HEK293 (cell line): Measurements from ENCODE around the gene DKK3.

Source experiments
- CTCF ChIA-PET: fragments of 350-600 bp; formaldehyde crosslinking; extraction: SDS; loops from one replicate; lab custom pipeline; 2021; ENCODE audit warnings: antibody characterized with exemption; lab: Yijun Ruan, JAX
- POLR2A ChIA-PET: fragments of 300-600 bp; formaldehyde crosslinking; extraction: SDS; loops from one replicate; lab custom pipeline; 2020; ENCODE audit warnings: antibody characterized with exemption, inconsistent platforms; lab: Yijun Ruan, JAX
- H3K27ac ChIP-seq: fragments of 200-500 bp; sonication (Bioruptor generic); 2 replicates; pipeline ENCODE4 v1.5.1; 2014; ENCODE audit warnings: low read depth, low read length, control low read depth, inconsistent platforms; ENCODE audit errors: extremely low read depth
- H3K36me3 ChIP-seq, 2 experiments: fragments of 200-500 bp in 1 of 2; sonication (Bioruptor generic) in 1 of 2; 1 replicate in 1 of 2; 2 replicates in 1 of 2; pipeline ENCODE4 v1.5.1; 2014 to 2017; ENCODE audit warnings: inconsistent platforms in 2 of 2, low read length in 2 of 2; ENCODE audit not compliant: control insufficient read depth in 2 of 2, insufficient read depth in 1 of 2
- H3K4me1 ChIP-seq: fragments of 200-500 bp; sonication (Bioruptor generic); 2 replicates; pipeline ENCODE4 v1.5.1; 2014; ENCODE audit warnings: mild to moderate bottlenecking, low read length, inconsistent platforms; ENCODE audit not compliant: control insufficient read depth, insufficient read depth
- H3K4me3 ChIP-seq: 2 replicates; pipeline ENCODE4 v1.5.1; 2011; ENCODE audit warnings: low read depth, mild to moderate bottlenecking, control low read depth, low read length, moderate library complexity
- H3K9me3 ChIP-seq: fragments of 200-500 bp; sonication (Bioruptor generic); 2 replicates; pipeline ENCODE4 v1.5.1; 2014; ENCODE audit warnings: low read depth, low read length, inconsistent platforms; ENCODE audit not compliant: control insufficient read depth, insufficient read depth
- EGR2 ChIP-seq: fragments of 450-650 bp; formaldehyde crosslinking; IDR thresholded peaks from 2 replicates; pipeline ENCODE4 v1.5.1; 2016; ENCODE audit warnings: low read depth, missing biosample characterization, missing genetic modification characterization
- KLF7 ChIP-seq: fragments of 450-650 bp; formaldehyde crosslinking; IDR thresholded peaks from 2 replicates; pipeline ENCODE4 v1.5.1; 2016; ENCODE audit warnings: missing biosample characterization, missing genetic modification characterization, borderline replicate concordance
- MZF1 ChIP-seq: fragments of 450-650 bp; formaldehyde crosslinking; IDR thresholded peaks from 2 replicates; pipeline ENCODE4 v1.5.1; 2017; ENCODE audit warnings: missing biosample characterization, missing genetic modification characterization, borderline replicate concordance
- REPIN1 ChIP-seq: fragments of 450-650 bp; formaldehyde crosslinking; IDR thresholded peaks from 2 replicates; pipeline ENCODE4 v1.5.1; 2017; ENCODE audit warnings: missing biosample characterization, missing genetic modification characterization, low read depth
- ZNF132 ChIP-seq: fragments of 450-650 bp; formaldehyde crosslinking; IDR thresholded peaks from 2 replicates; pipeline ENCODE4 v1.5.1; 2017; ENCODE audit warnings: missing biosample characterization, missing genetic modification characterization, borderline replicate concordance
- ZNF133 ChIP-seq: fragments of 450-650 bp; formaldehyde crosslinking; IDR thresholded peaks from 2 replicates; pipeline ENCODE4 v1.5.1; 2016; ENCODE audit warnings: missing biosample characterization, missing genetic modification characterization
- ZNF138 ChIP-seq: fragments of 450-650 bp; formaldehyde crosslinking; IDR thresholded peaks from 2 replicates; pipeline ENCODE4 v1.5.1; 2016; ENCODE audit warnings: missing biosample characterization, missing genetic modification characterization, borderline replicate concordance
- ZNF175 ChIP-seq: fragments of 450-650 bp; formaldehyde crosslinking; IDR thresholded peaks from 2 replicates; pipeline ENCODE4 v1.5.1; 2016; ENCODE audit warnings: missing biosample characterization, missing genetic modification characterization
- ZNF266 ChIP-seq: fragments of 450-650 bp; formaldehyde crosslinking; IDR thresholded peaks from 2 replicates; pipeline ENCODE4 v1.5.1; 2016; ENCODE audit warnings: missing biosample characterization, missing genetic modification characterization, low read depth
- ZNF335 ChIP-seq: fragments of 450-650 bp; formaldehyde crosslinking; conservative IDR thresholded peaks from 2 replicates; pipeline ENCODE4 v1.5.1; 2016; ENCODE audit warnings: missing biosample characterization, missing genetic modification characterization
- ZNF433 ChIP-seq: fragments of 450-650 bp; formaldehyde crosslinking; IDR thresholded peaks from 2 replicates; pipeline ENCODE4 v1.5.1; 2016; ENCODE audit warnings: missing biosample characterization, missing genetic modification characterization, low read depth
- ZNF626 ChIP-seq: fragments of 450-650 bp; sonication (Bioruptor Pico); formaldehyde crosslinking; IDR thresholded peaks from 2 replicates; pipeline ENCODE4 v1.5.1; 2018; ENCODE audit warnings: missing biosample characterization, missing genetic modification characterization, inconsistent platforms
- ZNF791 ChIP-seq: fragments of 450-650 bp; formaldehyde crosslinking; IDR thresholded peaks from 2 replicates; pipeline ENCODE4 v1.5.1; 2016; ENCODE audit warnings: missing biosample characterization, missing genetic modification characterization
- ZSCAN23 ChIP-seq: fragments of 450-650 bp; formaldehyde crosslinking; IDR thresholded peaks from 2 replicates; pipeline ENCODE4 v1.5.1; 2016; ENCODE audit warnings: missing biosample characterization, missing genetic modification characterization
- TF ChIP-seq, protein P1 (sequence below): fragments of 450-650 bp; formaldehyde crosslinking; IDR thresholded peaks from 2 replicates; pipeline ENCODE4 v1.5.1; 2017; ENCODE audit warnings: missing biosample characterization, missing genetic modification characterization
- TF ChIP-seq, protein P2 (sequence below): fragments of 450-650 bp; formaldehyde crosslinking; IDR thresholded peaks from 2 replicates; pipeline ENCODE4; 2016; ENCODE audit warnings: missing biosample characterization, missing genetic modification characterization
- TF ChIP-seq, protein P3 (sequence below): fragments of 450-650 bp; formaldehyde crosslinking; IDR thresholded peaks from 2 replicates; pipeline ENCODE4 v1.5.1; 2016; ENCODE audit warnings: missing biosample characterization, missing genetic modification characterization, borderline replicate concordance
- TF ChIP-seq, protein P4 (sequence below): fragments of 450-650 bp; formaldehyde crosslinking; IDR thresholded peaks from 2 replicates; pipeline ENCODE4 v1.5.1; 2016; ENCODE audit warnings: missing biosample characterization, missing genetic modification characterization

The DKK3 gene

DNA sequence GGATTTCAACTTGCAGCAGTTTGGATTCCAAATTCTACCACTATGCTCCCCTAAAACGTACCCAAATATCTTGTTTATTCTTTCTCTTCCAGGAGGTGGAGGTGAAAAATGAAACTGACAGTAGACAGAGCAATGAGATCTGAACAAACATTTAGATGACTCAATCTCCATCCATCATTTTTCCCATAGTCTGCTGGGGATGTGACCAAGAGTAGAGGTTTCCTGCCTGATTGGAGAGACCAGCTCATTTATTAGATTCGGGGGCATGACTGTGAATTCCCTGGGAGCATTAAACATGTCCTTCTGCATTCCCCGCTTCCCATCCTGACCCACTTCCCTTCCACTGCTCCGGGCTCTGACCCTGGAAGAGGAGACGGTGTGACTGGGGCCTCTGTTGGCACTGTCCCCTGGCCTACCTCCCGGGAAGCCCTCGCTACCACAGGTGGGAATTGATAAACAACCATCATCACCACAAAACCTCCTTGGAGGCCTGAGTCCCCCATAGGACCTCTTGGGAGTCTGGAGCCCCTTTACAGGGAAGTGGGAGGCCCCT, 20.3 kb downstream of the DKK3 start:
- ChIA-PET POLR2A (no interaction called here), CTCF (interaction anchor here (0.6 to 3.1 kb wide), 3 partner anchors 11 to 1750 kb away, joined by 4 to 13 read pairs (median 7); no protein-coding TSS in a partner anchor)
- TF ChIP-seq, protein P1, sequence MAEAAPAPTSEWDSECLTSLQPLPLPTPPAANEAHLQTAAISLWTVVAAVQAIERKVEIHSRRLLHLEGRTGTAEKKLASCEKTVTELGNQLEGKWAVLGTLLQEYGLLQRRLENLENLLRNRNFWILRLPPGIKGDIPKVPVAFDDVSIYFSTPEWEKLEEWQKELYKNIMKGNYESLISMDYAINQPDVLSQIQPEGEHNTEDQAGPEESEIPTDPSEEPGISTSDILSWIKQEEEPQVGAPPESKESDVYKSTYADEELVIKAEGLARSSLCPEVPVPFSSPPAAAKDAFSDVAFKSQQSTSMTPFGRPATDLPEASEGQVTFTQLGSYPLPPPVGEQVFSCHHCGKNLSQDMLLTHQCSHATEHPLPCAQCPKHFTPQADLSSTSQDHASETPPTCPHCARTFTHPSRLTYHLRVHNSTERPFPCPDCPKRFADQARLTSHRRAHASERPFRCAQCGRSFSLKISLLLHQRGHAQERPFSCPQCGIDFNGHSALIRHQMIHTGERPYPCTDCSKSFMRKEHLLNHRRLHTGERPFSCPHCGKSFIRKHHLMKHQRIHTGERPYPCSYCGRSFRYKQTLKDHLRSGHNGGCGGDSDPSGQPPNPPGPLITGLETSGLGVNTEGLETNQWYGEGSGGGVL: no peak
- TF ChIP-seq, protein P2, sequence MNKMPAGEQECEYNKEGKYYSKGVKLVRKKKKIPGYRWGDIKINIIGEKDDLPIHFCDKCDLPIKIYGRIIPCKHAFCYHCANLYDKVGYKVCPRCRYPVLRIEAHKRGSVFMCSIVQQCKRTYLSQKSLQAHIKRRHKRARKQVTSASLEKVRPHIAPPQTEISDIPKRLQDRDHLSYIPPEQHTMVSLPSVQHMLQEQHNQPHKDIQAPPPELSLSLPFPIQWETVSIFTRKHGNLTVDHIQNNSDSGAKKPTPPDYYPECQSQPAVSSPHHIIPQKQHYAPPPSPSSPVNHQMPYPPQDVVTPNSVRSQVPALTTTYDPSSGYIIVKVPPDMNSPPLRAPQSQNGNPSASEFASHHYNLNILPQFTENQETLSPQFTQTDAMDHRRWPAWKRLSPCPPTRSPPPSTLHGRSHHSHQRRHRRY: no peak
- TF ChIP-seq KLF7 (tag by site-specific recombination) (no peak), EGR2 (no peak), ZNF433 (tag by site-specific recombination) (no peak), ZNF335 (no peak), ZSCAN23 (tag by site-specific recombination) (no peak), REPIN1 (tag by site-specific recombination) (no peak), ZNF626 (no peak), ZNF132 (tag by site-specific recombination) (no peak), ZNF791 (tag by site-specific recombination) (no peak), ZNF266 (tag by site-specific recombination) (no peak), MZF1 (tag by site-specific recombination) (no peak), ZNF138 (tag by site-specific recombination) (no peak), ZNF175 (tag by site-specific recombination) (no peak), ZNF133 (no peak)
- TF ChIP-seq, protein P3, sequence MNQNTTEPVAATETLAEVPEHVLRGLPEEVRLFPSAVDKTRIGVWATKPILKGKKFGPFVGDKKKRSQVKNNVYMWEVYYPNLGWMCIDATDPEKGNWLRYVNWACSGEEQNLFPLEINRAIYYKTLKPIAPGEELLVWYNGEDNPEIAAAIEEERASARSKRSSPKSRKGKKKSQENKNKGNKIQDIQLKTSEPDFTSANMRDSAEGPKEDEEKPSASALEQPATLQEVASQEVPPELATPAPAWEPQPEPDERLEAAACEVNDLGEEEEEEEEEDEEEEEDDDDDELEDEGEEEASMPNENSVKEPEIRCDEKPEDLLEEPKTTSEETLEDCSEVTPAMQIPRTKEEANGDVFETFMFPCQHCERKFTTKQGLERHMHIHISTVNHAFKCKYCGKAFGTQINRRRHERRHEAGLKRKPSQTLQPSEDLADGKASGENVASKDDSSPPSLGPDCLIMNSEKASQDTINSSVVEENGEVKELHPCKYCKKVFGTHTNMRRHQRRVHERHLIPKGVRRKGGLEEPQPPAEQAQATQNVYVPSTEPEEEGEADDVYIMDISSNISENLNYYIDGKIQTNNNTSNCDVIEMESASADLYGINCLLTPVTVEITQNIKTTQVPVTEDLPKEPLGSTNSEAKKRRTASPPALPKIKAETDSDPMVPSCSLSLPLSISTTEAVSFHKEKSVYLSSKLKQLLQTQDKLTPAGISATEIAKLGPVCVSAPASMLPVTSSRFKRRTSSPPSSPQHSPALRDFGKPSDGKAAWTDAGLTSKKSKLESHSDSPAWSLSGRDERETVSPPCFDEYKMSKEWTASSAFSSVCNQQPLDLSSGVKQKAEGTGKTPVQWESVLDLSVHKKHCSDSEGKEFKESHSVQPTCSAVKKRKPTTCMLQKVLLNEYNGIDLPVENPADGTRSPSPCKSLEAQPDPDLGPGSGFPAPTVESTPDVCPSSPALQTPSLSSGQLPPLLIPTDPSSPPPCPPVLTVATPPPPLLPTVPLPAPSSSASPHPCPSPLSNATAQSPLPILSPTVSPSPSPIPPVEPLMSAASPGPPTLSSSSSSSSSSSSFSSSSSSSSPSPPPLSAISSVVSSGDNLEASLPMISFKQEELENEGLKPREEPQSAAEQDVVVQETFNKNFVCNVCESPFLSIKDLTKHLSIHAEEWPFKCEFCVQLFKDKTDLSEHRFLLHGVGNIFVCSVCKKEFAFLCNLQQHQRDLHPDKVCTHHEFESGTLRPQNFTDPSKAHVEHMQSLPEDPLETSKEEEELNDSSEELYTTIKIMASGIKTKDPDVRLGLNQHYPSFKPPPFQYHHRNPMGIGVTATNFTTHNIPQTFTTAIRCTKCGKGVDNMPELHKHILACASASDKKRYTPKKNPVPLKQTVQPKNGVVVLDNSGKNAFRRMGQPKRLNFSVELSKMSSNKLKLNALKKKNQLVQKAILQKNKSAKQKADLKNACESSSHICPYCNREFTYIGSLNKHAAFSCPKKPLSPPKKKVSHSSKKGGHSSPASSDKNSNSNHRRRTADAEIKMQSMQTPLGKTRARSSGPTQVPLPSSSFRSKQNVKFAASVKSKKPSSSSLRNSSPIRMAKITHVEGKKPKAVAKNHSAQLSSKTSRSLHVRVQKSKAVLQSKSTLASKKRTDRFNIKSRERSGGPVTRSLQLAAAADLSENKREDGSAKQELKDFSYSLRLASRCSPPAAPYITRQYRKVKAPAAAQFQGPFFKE: no peak
- TF ChIP-seq, protein P4, sequence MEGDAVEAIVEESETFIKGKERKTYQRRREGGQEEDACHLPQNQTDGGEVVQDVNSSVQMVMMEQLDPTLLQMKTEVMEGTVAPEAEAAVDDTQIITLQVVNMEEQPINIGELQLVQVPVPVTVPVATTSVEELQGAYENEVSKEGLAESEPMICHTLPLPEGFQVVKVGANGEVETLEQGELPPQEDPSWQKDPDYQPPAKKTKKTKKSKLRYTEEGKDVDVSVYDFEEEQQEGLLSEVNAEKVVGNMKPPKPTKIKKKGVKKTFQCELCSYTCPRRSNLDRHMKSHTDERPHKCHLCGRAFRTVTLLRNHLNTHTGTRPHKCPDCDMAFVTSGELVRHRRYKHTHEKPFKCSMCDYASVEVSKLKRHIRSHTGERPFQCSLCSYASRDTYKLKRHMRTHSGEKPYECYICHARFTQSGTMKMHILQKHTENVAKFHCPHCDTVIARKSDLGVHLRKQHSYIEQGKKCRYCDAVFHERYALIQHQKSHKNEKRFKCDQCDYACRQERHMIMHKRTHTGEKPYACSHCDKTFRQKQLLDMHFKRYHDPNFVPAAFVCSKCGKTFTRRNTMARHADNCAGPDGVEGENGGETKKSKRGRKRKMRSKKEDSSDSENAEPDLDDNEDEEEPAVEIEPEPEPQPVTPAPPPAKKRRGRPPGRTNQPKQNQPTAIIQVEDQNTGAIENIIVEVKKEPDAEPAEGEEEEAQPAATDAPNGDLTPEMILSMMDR (tag by site-specific recombination): no peak
- H3K27ac ChIP-seq: no peak overlapping the region
- H3K9me3 ChIP-seq: no peaks in the 10 kb centered on the region
- H3K4me1 ChIP-seq: no peaks in the 10 kb centered on the region
- H3K4me3 ChIP-seq: no peak overlapping the region
- no peaks in the 10 kb centered on the region for H3K36me3 ChIP-seq
